PC-9 (cell line): ENCODE results near the gene RHOBTB1.

Experiments
- EZH2 ChIP-seq: fragments of 200-600 bp; sonication (generic); IDR thresholded peaks from 2 replicates; pipeline ENCODE4 v1.8.0; 2017; ENCODE audit warnings: antibody characterized with exemption, low read depth
- TF ChIP-seq, protein P1 (sequence below): fragments of 200-600 bp; sonication (generic); conservative IDR thresholded peaks from 2 replicates; pipeline ENCODE4 v1.6.1; 2017; ENCODE audit warnings: mixed run types, antibody characterized with exemption, mild to moderate bottlenecking, moderate library complexity

DNA sequence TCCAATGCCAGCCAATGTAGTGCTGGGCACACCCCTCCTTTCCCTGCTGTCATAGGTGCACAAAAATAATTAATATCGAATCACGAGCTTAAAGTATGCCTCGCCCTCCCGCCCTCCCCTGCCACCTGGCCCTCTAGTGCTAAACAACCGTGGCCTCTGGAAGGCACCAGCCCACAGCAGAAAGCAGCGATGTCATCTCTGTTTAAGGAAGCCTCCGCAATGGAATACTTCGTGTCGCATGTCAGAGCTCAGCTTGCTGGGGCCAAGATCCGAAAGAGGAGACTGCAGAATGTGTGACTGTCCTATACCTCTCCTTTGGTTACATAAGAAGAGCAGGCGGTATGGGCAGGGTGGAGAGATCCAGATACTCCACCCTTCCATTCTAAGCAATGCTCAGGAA lies 71.5 kb downstream of the RHOBTB1 start:
- TF ChIP-seq, protein P1, sequence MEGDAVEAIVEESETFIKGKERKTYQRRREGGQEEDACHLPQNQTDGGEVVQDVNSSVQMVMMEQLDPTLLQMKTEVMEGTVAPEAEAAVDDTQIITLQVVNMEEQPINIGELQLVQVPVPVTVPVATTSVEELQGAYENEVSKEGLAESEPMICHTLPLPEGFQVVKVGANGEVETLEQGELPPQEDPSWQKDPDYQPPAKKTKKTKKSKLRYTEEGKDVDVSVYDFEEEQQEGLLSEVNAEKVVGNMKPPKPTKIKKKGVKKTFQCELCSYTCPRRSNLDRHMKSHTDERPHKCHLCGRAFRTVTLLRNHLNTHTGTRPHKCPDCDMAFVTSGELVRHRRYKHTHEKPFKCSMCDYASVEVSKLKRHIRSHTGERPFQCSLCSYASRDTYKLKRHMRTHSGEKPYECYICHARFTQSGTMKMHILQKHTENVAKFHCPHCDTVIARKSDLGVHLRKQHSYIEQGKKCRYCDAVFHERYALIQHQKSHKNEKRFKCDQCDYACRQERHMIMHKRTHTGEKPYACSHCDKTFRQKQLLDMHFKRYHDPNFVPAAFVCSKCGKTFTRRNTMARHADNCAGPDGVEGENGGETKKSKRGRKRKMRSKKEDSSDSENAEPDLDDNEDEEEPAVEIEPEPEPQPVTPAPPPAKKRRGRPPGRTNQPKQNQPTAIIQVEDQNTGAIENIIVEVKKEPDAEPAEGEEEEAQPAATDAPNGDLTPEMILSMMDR = no peak
- TF ChIP-seq EZH2 = no peak
